NCI-H146 (cell line): ENCODE measurements around the gene MIPOL1.
A peak's percentile ranks its signal among the peaks of the same experiment; 100 is the strongest.
"Not testable (repeated sequence)": the region's sequence is repeated elsewhere in the genome, so short reads cannot be mapped to it uniquely, and the experiment has no call there.

Source experiments
- DNase-seq: peaks from one replicate; lab custom pipeline; 2025; lab: John Stamatoyannopoulos, UW

MIPOL1 gene

GRCh38 chr14:37462426-37462825 lies 264.7 kb downstream of the MIPOL1 start:
- DNase-seq: not testable (repeated sequence)

GRCh38 chr14:37464192-37464858 lies 266.6 kb downstream of the MIPOL1 start:
- no peak for DNase-seq

- no peak for DNase-seq
Measured at GRCh38 chr14:37466003-37466622, 268.4 kb downstream of the MIPOL1 start.

- DNase-seq: peak; percentile 0
Measured at GRCh38 chr14:37466623-37467088, 268.9 kb downstream of the MIPOL1 start.

- no peak for DNase-seq
Measured at GRCh38 chr14:37469650-37470049, 271.9 kb downstream of the MIPOL1 start.

- DNase-seq: no peak
Measured at GRCh38 chr14:37470251-37470650, 272.5 kb downstream of the MIPOL1 start.

GRCh38 chr14:37472906-37473305 lies 275.2 kb downstream of the MIPOL1 start:
- no peak for DNase-seq

- no peak for DNase-seq
Measured at GRCh38 chr14:37474191-37474590, 276.5 kb downstream of the MIPOL1 start.

GRCh38 chr14:37480446-37481290 lies 282.9 kb downstream of the MIPOL1 start:
- DNase-seq: no peak

- no peak for DNase-seq
Measured at GRCh38 chr14:37482428-37482827, 284.7 kb downstream of the MIPOL1 start.

GRCh38 chr14:37483672-37484071 lies 285.9 kb downstream of the MIPOL1 start:
- no peak for DNase-seq

GRCh38 chr14:37490607-37491006 lies 292.9 kb downstream of the MIPOL1 start:
- no peak for DNase-seq

- DNase-seq: no peak
Measured at GRCh38 chr14:37491076-37491475, 293.3 kb downstream of the MIPOL1 start.

- no peak for DNase-seq
Measured at GRCh38 chr14:37493606-37494005, 295.9 kb downstream of the MIPOL1 start.

GRCh38 chr14:37497422-37497821 lies 299.7 kb downstream of the MIPOL1 start:
- no peak for DNase-seq

- no peak for DNase-seq
Measured at GRCh38 chr14:37501877-37502276, 304.1 kb downstream of the MIPOL1 start.

GRCh38 chr14:37508503-37508902 lies 310.8 kb downstream of the MIPOL1 start:
- DNase-seq: no peak

GRCh38 chr14:37512173-37512572 lies 314.4 kb downstream of the MIPOL1 start:
- DNase-seq: no peak

GRCh38 chr14:37515771-37516170 lies 318.0 kb downstream of the MIPOL1 start:
- DNase-seq: no peak

- no peak for DNase-seq
Measured at GRCh38 chr14:37526994-37527393, 329.3 kb downstream of the MIPOL1 start.

- DNase-seq: no peak
Measured at GRCh38 chr14:37539992-37540391, 342.3 kb downstream of the MIPOL1 start.

- DNase-seq: peak; percentile 90
Measured at GRCh38 chr14:37544407-37544806, 346.7 kb downstream of the MIPOL1 start.

- no peak for DNase-seq
Measured at GRCh38 chr14:37545174-37545573, 347.4 kb downstream of the MIPOL1 start.
